Smooth muscle cell (in vitro differentiated cells): ENCODE measurements around the gene AUTS2. TPM values are rescaled to one million over a fixed set of nuclear protein-coding genes. Genes with fewer than 3 reads are reported as not detected.

Experiments
- DNase-seq: peaks from one replicate; lab custom pipeline; 2025; ENCODE audit not compliant: unreplicated experiment; lab: John Stamatoyannopoulos, UW
- H2AFZ ChIP-seq: fragments of 200-600 bp; sonication (generic); 2 replicates; pipeline ENCODE4 v1.6.0; 2016; ENCODE audit warnings: antibody characterized with exemption, low read depth, mild to moderate bottlenecking
- H3F3A ChIP-seq: fragments of 200-600 bp; sonication (generic); 2 replicates; pipeline ENCODE4 v1.6.0; 2017; ENCODE audit warnings: antibody characterized with exemption, low read depth
- H3K27ac ChIP-seq: fragments of 200-600 bp; sonication (generic); 2 replicates; pipeline ENCODE4 v1.5.1; 2016; ENCODE audit warnings: low read depth, mild to moderate bottlenecking
- H3K27me3 ChIP-seq: fragments of 200-600 bp; sonication (generic); 2 replicates; pipeline ENCODE4 v1.6.1; 2016; ENCODE audit warnings: low read depth, mild to moderate bottlenecking
- H3K36me3 ChIP-seq: fragments of 200-600 bp; sonication (generic); 2 replicates; pipeline ENCODE4 v1.5.1; 2016; ENCODE audit warnings: low read depth
- H3K4me1 ChIP-seq: fragments of 200-600 bp; sonication (generic); 2 replicates; pipeline ENCODE4 v1.5.1; 2016; ENCODE audit warnings: low read depth
- H3K4me2 ChIP-seq: fragments of 200-600 bp; sonication (generic); 2 replicates; pipeline ENCODE4 v1.6.0; 2016; ENCODE audit warnings: mild to moderate bottlenecking
- H3K4me3 ChIP-seq: fragments of 200-600 bp; sonication (generic); 2 replicates; pipeline ENCODE4 v1.5.1; 2016; ENCODE audit warnings: mild to moderate bottlenecking
- H3K79me2 ChIP-seq: fragments of 200-600 bp; sonication (generic); 2 replicates; pipeline ENCODE4 v1.6.0; 2016; ENCODE audit warnings: low read depth, mild to moderate bottlenecking
- H3K9ac ChIP-seq: fragments of 200-600 bp; sonication (generic); 2 replicates; pipeline ENCODE4 v1.6.0; 2016; ENCODE audit warnings: low read depth
- H3K9me3 ChIP-seq: fragments of 200-600 bp; sonication (generic); replicated peaks from 2 replicates; pipeline ENCODE4 v1.5.1; 2016; ENCODE audit warnings: low read depth
- H4K20me1 ChIP-seq: fragments of 200-600 bp; sonication (generic); 2 replicates; pipeline ENCODE4 v1.6.0; 2016; ENCODE audit warnings: low read depth
- CTCF ChIP-seq: fragments of 200-600 bp; sonication (generic); IDR thresholded peaks from 2 replicates; pipeline ENCODE4 v1.5.1; 2017; ENCODE audit warnings: borderline replicate concordance, mild to moderate bottlenecking, antibody characterized with exemption; ENCODE audit not compliant: insufficient read depth, poor library complexity, severe bottlenecking
- WGBS: methylation state at CpG from one replicate; pipeline ENCODE4 v1.1.7; 2016; ENCODE audit warnings: low lambda C conversion rate; 5-methylcytosine and 5-hydroxymethylcytosine counted together
- polyA plus RNA-seq: library from polyadenylated mRNA; unstranded; fragments of >200 nt; fragmentation: Nextera tagmentation; extraction: Ambion mirVana; gene quantifications from 2 replicates; pipeline ENCODE4 v1.2.1, GENCODE V29; 2016
- total RNA-seq: library from RNA; depleted of rRNA; stranded (reverse); fragments of >200 nt; gene quantifications from 2 replicates; pipeline ENCODE4 v1.2.3, GENCODE V29; 2014

AUTS2 gene
- total and polyA plus RNA-seq, 2 experiments from 2014 or later, result 6.5 to 8.6 TPM

DNA sequence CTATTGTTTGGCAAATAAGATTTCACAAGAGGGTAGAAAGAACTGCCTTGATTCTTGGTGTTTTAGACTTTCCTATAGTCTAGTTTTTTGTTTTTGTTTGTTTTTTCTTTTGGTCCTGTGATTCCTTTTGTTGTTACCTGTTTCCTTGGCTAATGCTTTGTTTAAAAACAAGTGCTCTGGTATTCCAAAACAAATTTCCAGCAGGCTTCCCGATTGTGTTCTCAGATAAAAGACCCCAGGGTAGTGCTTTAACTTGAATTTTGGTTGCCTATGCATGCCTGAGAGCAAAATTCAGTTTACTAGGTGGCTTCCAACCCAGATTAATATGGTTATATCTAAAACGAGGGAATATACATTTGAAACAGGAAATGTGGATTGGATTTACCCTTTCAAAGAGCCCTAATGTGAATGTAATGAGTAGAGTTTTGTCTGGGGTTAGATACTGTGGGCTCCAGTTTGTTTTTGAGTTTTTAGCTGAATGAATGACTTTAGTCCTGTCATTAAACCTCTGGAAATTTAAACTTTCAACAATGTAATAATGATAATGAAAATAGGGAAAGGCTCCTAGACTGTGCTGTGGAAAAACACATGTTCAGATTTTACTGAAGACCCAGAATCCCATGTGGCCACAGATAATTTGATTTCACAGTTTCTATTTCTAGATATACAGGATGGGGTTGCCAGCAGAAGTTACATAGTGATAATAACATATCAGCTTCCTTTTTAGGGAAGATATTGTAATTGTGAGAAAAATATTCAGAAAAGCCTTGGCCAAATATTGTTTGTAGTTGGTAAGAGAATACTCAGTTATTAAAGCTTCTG lies 23.9 kb downstream of the AUTS2 start:
- no peak overlapping the region for H3K4me3 ChIP-seq
- H3K27ac ChIP-seq, result no peak overlapping the region
- no peak overlapping the region for H3K4me2 ChIP-seq
- no peak overlapping the region for H2AFZ ChIP-seq
- no peak overlapping the region for H3K9ac ChIP-seq
- H3K9me3 ChIP-seq, result no peaks in the 10 kb centered on the region
- no peak for DNase-seq
- H3K4me1 ChIP-seq, result peaks cover 29% of the 10 kb centered on the region
- H3K79me2 ChIP-seq, result peaks cover 6% of the 10 kb centered on the region
- H3K27me3 ChIP-seq, result peaks cover 11% of the 10 kb centered on the region
- no peaks in the 10 kb centered on the region for H3F3A ChIP-seq
- no peak for TF ChIP-seq CTCF
- WGBS, result 21% methylated on average over 2 of the region's 2 CpGs
- peaks cover 78% of the 10 kb centered on the region for H4K20me1 ChIP-seq
- no peaks in the 10 kb centered on the region for H3K36me3 ChIP-seq

GRCh38 chr7:69622960-69623359 lies 24.7 kb downstream of the AUTS2 start:
- peaks cover 11% of the 10 kb centered on the region for H3K27me3 ChIP-seq
- TF ChIP-seq CTCF, result no peak
- H3K4me2 ChIP-seq, result no peak overlapping the region
- H4K20me1 ChIP-seq, result peaks cover 70% of the 10 kb centered on the region
- WGBS, result 50% methylated on average over 3 of the region's 3 CpGs
- peaks cover 26% of the 10 kb centered on the region for H3K4me1 ChIP-seq
- no peak overlapping the region for H3K4me3 ChIP-seq
- H3K79me2 ChIP-seq, result peaks cover 6% of the 10 kb centered on the region
- H3K36me3 ChIP-seq, result no peaks in the 10 kb centered on the region
- H3F3A ChIP-seq, result no peaks in the 10 kb centered on the region
- no peak overlapping the region for H3K9ac ChIP-seq
- H2AFZ ChIP-seq, result no peak overlapping the region
- H3K9me3 ChIP-seq, result no peaks in the 10 kb centered on the region
- DNase-seq, result no peak
- no peak overlapping the region for H3K27ac ChIP-seq

- no peak overlapping the region for H3K9ac ChIP-seq
- H3K4me1 ChIP-seq, result peaks cover 22% of the 10 kb centered on the region
- no peak overlapping the region for H3K4me3 ChIP-seq
- no peak overlapping the region for H2AFZ ChIP-seq
- no peak overlapping the region for H3K4me2 ChIP-seq
- DNase-seq, result no peak
- no peak for TF ChIP-seq CTCF
- no peak overlapping the region for H3K27ac ChIP-seq
- peaks cover 7% of the 10 kb centered on the region for H3K27me3 ChIP-seq
- H3K79me2 ChIP-seq, result peaks cover 4% of the 10 kb centered on the region
- WGBS, result 78% methylated on average over 8 of the region's 8 CpGs
- H4K20me1 ChIP-seq, result peaks cover 63% of the 10 kb centered on the region
- H3F3A ChIP-seq, result no peaks in the 10 kb centered on the region
- no peaks in the 10 kb centered on the region for H3K36me3 ChIP-seq
- no peaks in the 10 kb centered on the region for H3K9me3 ChIP-seq
Observed at GRCh38 chr7:69624435-69625230, 26.4 kb downstream of the AUTS2 start.
